GM12878 (cell line): ENCODE data around the gene E2F2. TPM values are rescaled to one million over a fixed set of nuclear protein-coding genes. Genes with fewer than 3 reads are reported as not detected.

Experiments
- ATAC-seq: fragments of 200-7000 bp; cut with Tn5 transposase; 3 replicates; pipeline ENCODE4 v1.9.1; 2020; ENCODE audit warnings: mild to moderate bottlenecking, moderate library complexity
- BruUV-seq: library from RNA; stranded (reverse); fragments of 400-500 nt; replicated peaks from 2 replicates; lab custom pipeline; 2021; lab: Mats Ljungman, UMichigan
- CTCF ChIA-PET: fragments of 300-600 bp; sonication (Branson Sonifier 250); formaldehyde crosslinking; extraction: SDS; loops from one replicate; lab custom pipeline; 2021; ENCODE audit warnings: inconsistent platforms; lab: Yijun Ruan, JAX
- POLR2A ChIA-PET: fragments of 350-600 bp; formaldehyde crosslinking; extraction: SDS; loops from one replicate; lab custom pipeline; 2021; ENCODE audit warnings: inconsistent platforms; lab: Charles Lee
- RAD21 ChIA-PET: fragments of 300-600 bp; sonication (Branson Sonifier 250); formaldehyde crosslinking; loops from one replicate; lab custom pipeline; 2023; ENCODE audit warnings: antibody characterized with exemption; ENCODE audit not compliant: unreplicated experiment; lab: Charles Lee
- SMC1A ChIA-PET: fragments of 300-600 bp; sonication (Branson Sonifier 250); formaldehyde crosslinking; loops from one replicate; lab custom pipeline; 2023; ENCODE audit not compliant: unreplicated experiment, uncharacterized antibody; lab: Charles Lee
- DNase-seq: peaks from one replicate; pipeline ENCODE4 v3.0.0-alpha.2; 2011; ENCODE audit warnings: low read depth, low spot score
- FAIRE-seq: peaks from 3 replicates; lab custom pipeline; 2011; peaks lifted over from hg19 to GRCh38; lab: Jason Lieb, UNC
- H2AFZ ChIP-seq: 2 replicates; pipeline ENCODE4 v1.6.0; 2011; ENCODE audit warnings: low read depth, low read length, control low read depth; ENCODE audit not compliant: control insufficient read depth
- H3K27ac ChIP-seq: 2 replicates; pipeline ENCODE4 v1.5.1; 2011; ENCODE audit warnings: control low read depth; ENCODE audit not compliant: control insufficient read depth, insufficient read depth
- H3K27me3 ChIP-seq, 2 experiments: replicated peaks in 1 of 2; 2 replicates each; pipeline versions ENCODE4 v1.6.0 to v1.6.1; 2011; ENCODE audit warnings: low read length in 1 of 2; ENCODE audit not compliant: control insufficient read depth in 2 of 2, insufficient read depth in 2 of 2
- H3K36me3 ChIP-seq, 2 experiments: 2 replicates each; pipeline ENCODE4 v1.5.1; 2011; ENCODE audit warnings: low read length in 1 of 2; ENCODE audit not compliant: control insufficient read depth in 2 of 2, insufficient read depth in 2 of 2
- H3K4me1 ChIP-seq: 2 replicates; pipeline ENCODE4 v1.6.1; 2011; ENCODE audit warnings: mild to moderate bottlenecking, low read length, moderate library complexity, mixed read lengths; ENCODE audit not compliant: control insufficient read depth, insufficient read depth
- H3K4me2 ChIP-seq: 2 replicates; pipeline ENCODE4 v1.6.0; 2011; ENCODE audit warnings: control low read depth; ENCODE audit not compliant: control insufficient read depth, insufficient read depth
- H3K4me3 ChIP-seq: fragments of 200-600 bp; sonication (generic); 2 replicates; pipeline ENCODE4 v1.5.1; 2016
- H3K79me2 ChIP-seq: 2 replicates; pipeline ENCODE4 v1.6.0; 2011; ENCODE audit warnings: low read length; ENCODE audit not compliant: control insufficient read depth, insufficient read depth
- H3K9ac ChIP-seq: 2 replicates; pipeline ENCODE4 v1.8.0; 2011; ENCODE audit warnings: low read length, control low read depth, mixed read lengths; ENCODE audit not compliant: control insufficient read depth, insufficient read depth
- H3K9me3 ChIP-seq: replicated peaks from 3 replicates; pipeline ENCODE4 v1.5.1; 2011; ENCODE audit warnings: mild to moderate bottlenecking, low read length; ENCODE audit not compliant: control insufficient read depth, insufficient read depth
- H4K20me1 ChIP-seq: 2 replicates; pipeline ENCODE4 v1.6.0; 2011; ENCODE audit not compliant: control insufficient read depth, insufficient read depth
- BCL11A ChIP-seq: IDR thresholded peaks from 2 replicates; pipeline ENCODE4 v1.6.1; 2011; ENCODE audit warnings: low read depth, low read length
- BMI1 ChIP-seq: fragments of 450-650 bp; IDR thresholded peaks from 2 replicates; pipeline ENCODE4 v1.6.1; 2016; ENCODE audit warnings: mild to moderate bottlenecking, moderate library complexity, borderline replicate concordance
- CBX5 ChIP-seq: sonication (generic); IDR thresholded peaks from 2 replicates; pipeline ENCODE4 v1.6.1; 2016; ENCODE audit warnings: low read depth, moderate library complexity, mild to moderate bottlenecking, inconsistent platforms
- CHD4 ChIP-seq: fragments of 200-600 bp; sonication (generic); IDR thresholded peaks from 2 replicates; pipeline ENCODE4 v1.6.1; 2016; ENCODE audit warnings: mild to moderate bottlenecking
- ETV6 ChIP-seq, 2 experiments: fragments of 450-650 bp in 1 of 2; IDR thresholded peaks in 1 of 2; conservative IDR thresholded peaks in 1 of 2; 2 replicates each; pipeline ENCODE4 v1.6.1; 2014; ENCODE audit warnings: antibody characterized with exemption in 1 of 2, borderline replicate concordance in 1 of 2, low read depth in 1 of 2, mild to moderate bottlenecking in 1 of 2, moderate library complexity in 1 of 2
- FOXK2 ChIP-seq: fragments of 450-650 bp; IDR thresholded peaks from 2 replicates; pipeline ENCODE4 v1.6.1; 2017; ENCODE audit warnings: mild to moderate bottlenecking, moderate library complexity
- KLF5 ChIP-seq: fragments of 450-650 bp; IDR thresholded peaks from 2 replicates; pipeline ENCODE4 v1.6.1; 2014; ENCODE audit warnings: mild to moderate bottlenecking; ENCODE audit not compliant: partially characterized antibody
- PAX5 ChIP-seq: IDR thresholded peaks from 2 replicates; pipeline ENCODE4 v1.6.1; 2011; ENCODE audit warnings: low read depth, low read length, borderline replicate concordance
- RBBP5 ChIP-seq: fragments of 200-600 bp; sonication (generic); conservative IDR thresholded peaks from 2 replicates; pipeline ENCODE4 v1.6.1; 2016
- RCOR1 ChIP-seq: conservative IDR thresholded peaks from 2 replicates; pipeline ENCODE4 v1.6.1; 2012; ENCODE audit warnings: low read depth, low read length, improper control_type of control experiment
- RFX5 ChIP-seq: IDR thresholded peaks from 2 replicates; pipeline ENCODE4 v1.6.1; 2011; ENCODE audit warnings: low read depth, low read length, improper control_type of control experiment
- SPI1 ChIP-seq: IDR thresholded peaks from 2 replicates; pipeline ENCODE4 v1.6.1; 2011; ENCODE audit warnings: low read depth, mild to moderate bottlenecking, low read length, moderate library complexity, borderline replicate concordance; ENCODE audit not compliant: insufficient read depth
- TARDBP ChIP-seq: IDR thresholded peaks from 2 replicates; pipeline ENCODE4 v1.6.1; 2016; ENCODE audit warnings: borderline replicate concordance
- TCF7 ChIP-seq: IDR thresholded peaks from 2 replicates; pipeline ENCODE4 v1.6.1; 2014; ENCODE audit warnings: antibody characterized with exemption, borderline replicate concordance
- ZNF622 ChIP-seq: fragments of 450-650 bp; IDR thresholded peaks from 2 replicates; pipeline ENCODE4 v1.6.1; 2017; ENCODE audit warnings: mild to moderate bottlenecking, inconsistent platforms
- WGBS: methylation state at CpG from one replicate; pipeline ENCODE4 v1.1.6; 2016; ENCODE audit warnings: low lambda C conversion rate; ENCODE audit not compliant: insufficient replicate concordance, insufficient coverage; ENCODE audit errors: missing lambda C conversion rate; 5-methylcytosine and 5-hydroxymethylcytosine counted together
- in situ Hi-C: fragments of 300-500 bp; cut with MboI; formaldehyde crosslinking; loops from 9 replicates; pipeline ENCODE4 v1.14.3; 2018; ENCODE audit warnings: mixed read lengths
- intact Hi-C: fragments of 100-400 bp; cut with micrococcal nuclease; formaldehyde crosslinking; loops from one replicate; pipeline ENCODE4 v1.14.2; 2022; ENCODE audit not compliant: unreplicated experiment
- polyA plus RNA-seq, 11 experiments: library from polyadenylated mRNA; depleted of rRNA in 4 of 11; unstranded in 6 of 11; stranded (reverse) in 5 of 11; fragments of >200 nt; fragmentation: Nextera tagmentation in 4 of 11; fragmentation: Illumina TruSeq in 1 of 11; extraction: Ambion mirVana in 4 of 11; extraction: Trizol in 1 of 11; gene quantifications; 1 replicate in 1 of 11; 2 replicates in 10 of 11; pipeline versions ENCODE4 v1.2.1 to v1.2.3, GENCODE V29; 2011 to 2016; ENCODE audit warnings: inconsistent platforms in 2 of 11, missing spikeins in 2 of 11, low read depth in 1 of 11
- total RNA-seq, 4 experiments: library from RNA; depleted of rRNA in 3 of 4; stranded (reverse); fragments of >200 nt in 3 of 4; fragmentation: Illumina TruSeq in 1 of 4; extraction: Trizol in 1 of 4; gene quantifications; 2 replicates each; pipeline versions ENCODE4 v1.2.1 to v1.2.3, GENCODE V29; 2013 to 2021
- TF ChIP-seq, protein P1 (sequence below): fragments of 450-650 bp; IDR thresholded peaks from 2 replicates; pipeline ENCODE4 v1.6.1; 2017; ENCODE audit warnings: borderline replicate concordance
- TF ChIP-seq, protein P2 (sequence below): IDR thresholded peaks from 2 replicates; pipeline ENCODE4 v1.6.1; 2012; ENCODE audit warnings: low read depth, low read length, improper control_type of control experiment
- TF ChIP-seq, protein P3 (sequence below): fragments of 450-650 bp; IDR thresholded peaks from 2 replicates; pipeline ENCODE4 v1.6.1; 2017; ENCODE audit warnings: mild to moderate bottlenecking, moderate library complexity

E2F2 gene
- total and polyA plus RNA-seq, 10 of the 15 experiments (the other 5 are each of a cell fraction or from before 2014, with no cell fraction given), result 3.8 to 27.2 (median 14.6) TPM

- POLR2A ChIA-PET, result no interaction called here
- Histone ChIP-seq H3K4me3 (no peak overlapping the region), H3K27me3 (0 out of 4 replicates have a peak, but pooled peaks cover 0 to 2% of the 10 kb centered on the region in 2 experiments), H3K4me2 (no peak overlapping the region), H2AFZ (no peak overlapping the region), H3K27ac (no peak overlapping the region), H3K79me2 (no peaks in the 10 kb centered on the region), H3K9me3 (no peaks in the 10 kb centered on the region), H3K36me3 (no peaks in the 10 kb centered on the region), H3K9ac (no peak overlapping the region), H3K4me1 (no peaks in the 10 kb centered on the region), H4K20me1 (no peaks in the 10 kb centered on the region)
- 31% methylated on average over 4 of the region's 4 CpGs for WGBS
- RAD21 ChIA-PET, result no interaction called here
- intact Hi-C loops (no loop called here), in situ Hi-C loops (no loop called here)
- no peak for ATAC-seq
- DNase-seq, result no peak
- BruUV-seq, result no TSS peak
- SMC1A ChIA-PET, result no interaction called here
- TF ChIP-seq BCL11A (no peak), CHD4 (no peak), RCOR1 (no peak), TARDBP (no peak), PAX5 (no peak), CBX5 (no peak), KLF5 (no peak), ZNF622 (no peak), RBBP5 (no peak), BMI1 (no peak), TCF7 (no peak), RFX5 (no peak), SPI1 (no peak), FOXK2 (no peak), ETV6 (conservative IDR thresholded peaks at IDR 0.05 in 1 of 2, IDR thresholded peaks at IDR 0.05 in 1 of 2; ENCODE audit: borderline replicate concordance in 1 of 2, low read depth in 1 of 2) (no peak)
- TF ChIP-seq, protein P1, sequence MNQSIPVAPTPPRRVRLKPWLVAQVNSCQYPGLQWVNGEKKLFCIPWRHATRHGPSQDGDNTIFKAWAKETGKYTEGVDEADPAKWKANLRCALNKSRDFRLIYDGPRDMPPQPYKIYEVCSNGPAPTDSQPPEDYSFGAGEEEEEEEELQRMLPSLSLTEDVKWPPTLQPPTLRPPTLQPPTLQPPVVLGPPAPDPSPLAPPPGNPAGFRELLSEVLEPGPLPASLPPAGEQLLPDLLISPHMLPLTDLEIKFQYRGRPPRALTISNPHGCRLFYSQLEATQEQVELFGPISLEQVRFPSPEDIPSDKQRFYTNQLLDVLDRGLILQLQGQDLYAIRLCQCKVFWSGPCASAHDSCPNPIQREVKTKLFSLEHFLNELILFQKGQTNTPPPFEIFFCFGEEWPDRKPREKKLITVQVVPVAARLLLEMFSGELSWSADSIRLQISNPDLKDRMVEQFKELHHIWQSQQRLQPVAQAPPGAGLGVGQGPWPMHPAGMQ, result no peak
- TF ChIP-seq, protein P2, sequence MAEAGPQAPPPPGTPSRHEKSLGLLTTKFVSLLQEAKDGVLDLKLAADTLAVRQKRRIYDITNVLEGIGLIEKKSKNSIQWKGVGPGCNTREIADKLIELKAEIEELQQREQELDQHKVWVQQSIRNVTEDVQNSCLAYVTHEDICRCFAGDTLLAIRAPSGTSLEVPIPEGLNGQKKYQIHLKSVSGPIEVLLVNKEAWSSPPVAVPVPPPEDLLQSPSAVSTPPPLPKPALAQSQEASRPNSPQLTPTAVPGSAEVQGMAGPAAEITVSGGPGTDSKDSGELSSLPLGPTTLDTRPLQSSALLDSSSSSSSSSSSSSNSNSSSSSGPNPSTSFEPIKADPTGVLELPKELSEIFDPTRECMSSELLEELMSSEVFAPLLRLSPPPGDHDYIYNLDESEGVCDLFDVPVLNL, result no peak
- TF ChIP-seq, protein P3, sequence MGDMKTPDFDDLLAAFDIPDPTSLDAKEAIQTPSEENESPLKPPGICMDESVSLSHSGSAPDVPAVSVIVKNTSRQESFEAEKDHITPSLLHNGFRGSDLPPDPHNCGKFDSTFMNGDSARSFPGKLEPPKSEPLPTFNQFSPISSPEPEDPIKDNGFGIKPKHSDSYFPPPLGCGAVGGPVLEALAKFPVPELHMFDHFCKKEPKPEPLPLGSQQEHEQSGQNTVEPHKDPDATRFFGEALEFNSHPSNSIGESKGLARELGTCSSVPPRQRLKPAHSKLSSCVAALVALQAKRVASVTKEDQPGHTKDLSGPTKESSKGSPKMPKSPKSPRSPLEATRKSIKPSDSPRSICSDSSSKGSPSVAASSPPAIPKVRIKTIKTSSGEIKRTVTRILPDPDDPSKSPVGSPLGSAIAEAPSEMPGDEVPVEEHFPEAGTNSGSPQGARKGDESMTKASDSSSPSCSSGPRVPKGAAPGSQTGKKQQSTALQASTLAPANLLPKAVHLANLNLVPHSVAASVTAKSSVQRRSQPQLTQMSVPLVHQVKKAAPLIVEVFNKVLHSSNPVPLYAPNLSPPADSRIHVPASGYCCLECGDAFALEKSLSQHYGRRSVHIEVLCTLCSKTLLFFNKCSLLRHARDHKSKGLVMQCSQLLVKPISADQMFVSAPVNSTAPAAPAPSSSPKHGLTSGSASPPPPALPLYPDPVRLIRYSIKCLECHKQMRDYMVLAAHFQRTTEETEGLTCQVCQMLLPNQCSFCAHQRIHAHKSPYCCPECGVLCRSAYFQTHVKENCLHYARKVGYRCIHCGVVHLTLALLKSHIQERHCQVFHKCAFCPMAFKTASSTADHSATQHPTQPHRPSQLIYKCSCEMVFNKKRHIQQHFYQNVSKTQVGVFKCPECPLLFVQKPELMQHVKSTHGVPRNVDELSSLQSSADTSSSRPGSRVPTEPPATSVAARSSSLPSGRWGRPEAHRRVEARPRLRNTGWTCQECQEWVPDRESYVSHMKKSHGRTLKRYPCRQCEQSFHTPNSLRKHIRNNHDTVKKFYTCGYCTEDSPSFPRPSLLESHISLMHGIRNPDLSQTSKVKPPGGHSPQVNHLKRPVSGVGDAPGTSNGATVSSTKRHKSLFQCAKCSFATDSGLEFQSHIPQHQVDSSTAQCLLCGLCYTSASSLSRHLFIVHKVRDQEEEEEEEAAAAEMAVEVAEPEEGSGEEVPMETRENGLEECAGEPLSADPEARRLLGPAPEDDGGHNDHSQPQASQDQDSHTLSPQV, result no peak
- FAIRE-seq, result no peak
- CTCF ChIA-PET, result no interaction called here
These were observed 59.5 kb downstream of the E2F2 start for GRCh38 chr1:23471473-23472075.
